ENCODE data around the gene TPGS2. TPM values are rescaled to one million over a fixed set of nuclear protein-coding genes. Genes with fewer than 3 reads are reported as not detected.

Gene TPGS2
- total RNA-seq, 1 experiment from 2014 or later = 93.3 TPM

DNA sequence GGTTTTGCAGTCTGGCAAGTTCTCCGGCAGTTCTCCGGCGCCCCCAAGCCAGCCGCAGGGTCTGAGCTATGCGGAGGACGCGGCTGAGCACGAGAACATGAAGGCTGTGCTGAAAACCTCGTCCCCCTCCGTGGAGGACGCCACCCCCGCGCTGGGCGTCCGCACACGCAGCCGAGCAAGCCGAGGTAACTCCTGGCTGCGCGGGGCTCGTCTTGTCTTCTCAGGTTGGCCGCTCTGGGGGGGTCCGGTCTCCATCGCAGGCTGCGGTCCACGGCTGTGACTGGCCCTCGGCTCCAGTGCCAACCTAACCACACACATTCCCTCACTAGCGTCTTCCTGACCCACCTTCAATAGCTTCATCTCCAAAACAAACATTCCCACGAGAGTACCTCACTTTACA, 68.2 kb downstream of the TPGS2 start (continued):
- TF ChIP-seq, protein P1, sequence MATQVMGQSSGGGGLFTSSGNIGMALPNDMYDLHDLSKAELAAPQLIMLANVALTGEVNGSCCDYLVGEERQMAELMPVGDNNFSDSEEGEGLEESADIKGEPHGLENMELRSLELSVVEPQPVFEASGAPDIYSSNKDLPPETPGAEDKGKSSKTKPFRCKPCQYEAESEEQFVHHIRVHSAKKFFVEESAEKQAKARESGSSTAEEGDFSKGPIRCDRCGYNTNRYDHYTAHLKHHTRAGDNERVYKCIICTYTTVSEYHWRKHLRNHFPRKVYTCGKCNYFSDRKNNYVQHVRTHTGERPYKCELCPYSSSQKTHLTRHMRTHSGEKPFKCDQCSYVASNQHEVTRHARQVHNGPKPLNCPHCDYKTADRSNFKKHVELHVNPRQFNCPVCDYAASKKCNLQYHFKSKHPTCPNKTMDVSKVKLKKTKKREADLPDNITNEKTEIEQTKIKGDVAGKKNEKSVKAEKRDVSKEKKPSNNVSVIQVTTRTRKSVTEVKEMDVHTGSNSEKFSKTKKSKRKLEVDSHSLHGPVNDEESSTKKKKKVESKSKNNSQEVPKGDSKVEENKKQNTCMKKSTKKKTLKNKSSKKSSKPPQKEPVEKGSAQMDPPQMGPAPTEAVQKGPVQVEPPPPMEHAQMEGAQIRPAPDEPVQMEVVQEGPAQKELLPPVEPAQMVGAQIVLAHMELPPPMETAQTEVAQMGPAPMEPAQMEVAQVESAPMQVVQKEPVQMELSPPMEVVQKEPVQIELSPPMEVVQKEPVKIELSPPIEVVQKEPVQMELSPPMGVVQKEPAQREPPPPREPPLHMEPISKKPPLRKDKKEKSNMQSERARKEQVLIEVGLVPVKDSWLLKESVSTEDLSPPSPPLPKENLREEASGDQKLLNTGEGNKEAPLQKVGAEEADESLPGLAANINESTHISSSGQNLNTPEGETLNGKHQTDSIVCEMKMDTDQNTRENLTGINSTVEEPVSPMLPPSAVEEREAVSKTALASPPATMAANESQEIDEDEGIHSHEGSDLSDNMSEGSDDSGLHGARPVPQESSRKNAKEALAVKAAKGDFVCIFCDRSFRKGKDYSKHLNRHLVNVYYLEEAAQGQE (IDR thresholded peaks at IDR 0.05; ENCODE audit: low read depth) = no peak
- TF ChIP-seq ZNF274 (IDR thresholded peaks at IDR 0.05; ENCODE audit: low read depth, low read length) = no peak

DNA sequence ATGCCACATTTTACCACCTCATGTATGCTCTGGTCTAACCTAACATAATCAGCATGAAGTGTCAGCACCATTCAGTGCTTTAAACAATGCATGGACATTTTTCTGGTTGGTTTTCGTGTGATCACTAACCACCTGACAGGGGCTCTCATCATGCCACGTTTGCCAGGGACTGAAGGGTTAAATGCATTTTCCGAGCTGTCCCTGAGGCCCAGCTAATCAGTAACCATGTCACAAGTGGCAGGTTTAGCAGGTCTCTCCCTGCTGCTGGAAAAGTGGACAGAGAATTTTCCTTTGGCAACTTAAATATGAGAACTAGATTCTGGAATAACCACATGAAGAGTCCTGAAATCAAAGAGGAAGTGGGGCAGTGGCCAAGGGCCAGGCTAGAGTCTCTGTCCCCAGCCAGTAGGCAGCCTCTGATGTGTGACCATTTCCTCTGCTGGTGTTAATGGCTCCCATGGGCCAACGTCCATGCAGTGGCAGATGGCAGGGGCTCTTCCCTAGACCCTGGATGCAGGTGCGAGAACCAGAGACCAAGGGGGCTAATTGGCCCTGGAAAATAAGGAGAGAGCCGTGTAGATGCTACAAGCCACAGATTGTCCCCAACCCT, 69.5 kb downstream of the TPGS2 start:
- H3K9ac ChIP-seq (ENCODE audit: low read length) = no peak overlapping the region
- H4K20me1 ChIP-seq (ENCODE audit: insufficient read depth) = no peaks in the 10 kb centered on the region
- BruUV-seq (replicated peaks) = no TSS peak
- H3K79me2 ChIP-seq (ENCODE audit: insufficient read depth, low read length) = no peaks in the 10 kb centered on the region
- no peak overlapping the region for H2AFZ ChIP-seq (ENCODE audit: low read depth, low read length, poor library complexity, severe bottlenecking)
- no peaks in the 10 kb centered on the region; a peak in 1 of 4 replicates for H3K4me1 ChIP-seq (ENCODE audit: control insufficient read depth in 1 of 2, insufficient read depth in 2 of 2, low read length in 2 of 2)
- DNase-seq (ENCODE audit: low read depth, low spot score) (no peak), ATAC-seq (no peak)
- ChIA-PET RAD21 (ENCODE audit: low non-redundant PET in 1 of 2, low total read pairs in 2 of 2, uncharacterized antibody in 2 of 2, unreplicated experiment in 2 of 2) (no interaction called here), POLR2A (no interaction called here), CTCF (interaction anchor here (0.9 to 1.0 kb wide), 2 partner anchors 48 to 71 kb away, joined by 3 read pairs; no protein-coding TSS in a partner anchor)
- H3K36me3 ChIP-seq (ENCODE audit: control insufficient read depth in 1 of 2, insufficient read depth in 2 of 2, low read length in 2 of 2) = no peaks in the 10 kb centered on the region
- H3K4me3 ChIP-seq (replicated peaks in 1 of 2; ENCODE audit: low read depth in 1 of 2, low read length in 2 of 2) = no peak overlapping the region
- TF ChIP-seq TCF7L2 (IDR thresholded peaks at IDR 0.05; ENCODE audit: borderline replicate concordance, extremely low read depth, insufficient read depth, insufficient read length) = no peak
- no peak overlapping the region for H3K4me2 ChIP-seq (ENCODE audit: low read length)
- no peaks in the 10 kb centered on the region for H3K9me2 ChIP-seq (ENCODE audit: insufficient read depth)
- H3K9me3 ChIP-seq (ENCODE audit: control insufficient read depth in 1 of 2, insufficient read depth in 1 of 2, low read depth in 1 of 2, low read length in 2 of 2) = no peaks in the 10 kb centered on the region
- H3K27me3 ChIP-seq (ENCODE audit: insufficient read depth, low read length) = no peaks in the 10 kb centered on the region
- no peak overlapping the region for H3K27ac ChIP-seq (ENCODE audit: low read depth, low read length)
- intact Hi-C loops (cut with micrococcal nuclease) = loop anchor here (10.0 kb wide), 1 partner anchor 734 kb away; no protein-coding TSS in a partner anchor

Data from HCT116 (cell line).